Kidney epithelial cell (primary cell): ENCODE measurements around the gene GSE1. TPM values are rescaled to one million over a fixed set of nuclear protein-coding genes. Genes with fewer than 3 reads are reported as not detected.

Source experiments
- DNase-seq: peaks from one replicate; pipeline ENCODE4 v3.0.0-alpha.2; 2010; ENCODE audit warnings: low read depth
- H3K27me3 ChIP-seq: 2 replicates; pipeline ENCODE4 v1.6.0; 2011; ENCODE audit warnings: low read length; ENCODE audit not compliant: control insufficient read depth, insufficient read depth
- H3K36me3 ChIP-seq: 2 replicates; pipeline ENCODE4 v1.5.1; 2011; ENCODE audit warnings: low read length; ENCODE audit not compliant: control insufficient read depth, insufficient read depth
- H3K4me3 ChIP-seq: 2 replicates; pipeline ENCODE4 v1.5.1; 2011; ENCODE audit warnings: low read depth, mild to moderate bottlenecking, control low read depth, low read length
- CTCF ChIP-seq: IDR thresholded peaks from 2 replicates; pipeline ENCODE4 v1.5.1; 2011; ENCODE audit warnings: mild to moderate bottlenecking, moderate library complexity, low read length, control low read depth, inconsistent platforms; ENCODE audit not compliant: insufficient read depth, poor library complexity, severe bottlenecking
- total RNA-seq: library from RNA; depleted of rRNA; stranded (reverse); fragments of >200 nt; gene quantifications from 2 replicates; pipeline ENCODE4 v1.2.3, GENCODE V29; 2015

GSE1 gene
- total RNA-seq, 1 donor from 2014 or later, result 25.7 TPM

- no peaks in the 10 kb centered on the region for H3K36me3 ChIP-seq
- TF ChIP-seq CTCF, result no peak
- no peak overlapping the region for H3K4me3 ChIP-seq
Measured at GRCh38 chr16:85621698-85622428, 8.7 kb downstream of the GSE1 start.

GRCh38 chr16:85622683-85623082, 9.6 kb downstream of the GSE1 start:
- no peak for DNase-seq
- H3K4me3 ChIP-seq, result no peak overlapping the region
- H3K27me3 ChIP-seq, result no peaks in the 10 kb centered on the region
- TF ChIP-seq CTCF, result no peak
- H3K36me3 ChIP-seq, result no peaks in the 10 kb centered on the region

More at GRCh38 chr16:85621698-85622428, 8.7 kb downstream of the GSE1 start:
- no peaks in the 10 kb centered on the region for H3K27me3 ChIP-seq
- DNase-seq, result no peak

- no peaks in the 10 kb centered on the region for H3K36me3 ChIP-seq
- TF ChIP-seq CTCF, result no peak
- no peak overlapping the region for H3K4me3 ChIP-seq
- DNase-seq, result no peak
- H3K27me3 ChIP-seq, result no peaks in the 10 kb centered on the region
Measured at GRCh38 chr16:85623250-85623649, 10.1 kb downstream of the GSE1 start.

- Histone ChIP-seq H3K4me3 (no peak overlapping the region), H3K36me3 (no peaks in the 10 kb centered on the region), H3K27me3 (no peaks in the 10 kb centered on the region)
- DNase-seq, result no peak
- no peak for TF ChIP-seq CTCF
Measured at GRCh38 chr16:85623997-85624601, 11.0 kb downstream of the GSE1 start.

- no peak overlapping the region for H3K4me3 ChIP-seq
- no peaks in the 10 kb centered on the region for H3K27me3 ChIP-seq
- no peaks in the 10 kb centered on the region for H3K36me3 ChIP-seq
- TF ChIP-seq CTCF, result no peak
- DNase-seq, result no peak
Measured at GRCh38 chr16:85624646-85625045, 11.5 kb downstream of the GSE1 start.
